Body of pancreas (tissue), 4 donors: Measurements from ENCODE around the gene EPHA10.

Source experiments
- POLR2A ChIP-seq, 3 donors: fragments of 450-650 bp; IDR thresholded peaks; one replicate each; pipeline ENCODE4 v1.6.1; 2016; ENCODE audit warnings: antibody characterized with exemption in 3 of 3, mild to moderate bottlenecking in 2 of 3
- TF ChIP-seq, protein P1 (sequence below), 7 experiments: fragments of 450-650 bp in 4 of 7; fragments of 200-600 bp in 3 of 7; sonication (generic) in 3 of 7; IDR thresholded peaks; one replicate each; pipeline ENCODE4 v1.5.1; 2016 to 2019; ENCODE audit warnings: antibody characterized with exemption in 7 of 7

GRCh38 chr1:37704966-37705365 is 60.0 kb downstream of the EPHA10 start:
- TF ChIP-seq, protein P1, sequence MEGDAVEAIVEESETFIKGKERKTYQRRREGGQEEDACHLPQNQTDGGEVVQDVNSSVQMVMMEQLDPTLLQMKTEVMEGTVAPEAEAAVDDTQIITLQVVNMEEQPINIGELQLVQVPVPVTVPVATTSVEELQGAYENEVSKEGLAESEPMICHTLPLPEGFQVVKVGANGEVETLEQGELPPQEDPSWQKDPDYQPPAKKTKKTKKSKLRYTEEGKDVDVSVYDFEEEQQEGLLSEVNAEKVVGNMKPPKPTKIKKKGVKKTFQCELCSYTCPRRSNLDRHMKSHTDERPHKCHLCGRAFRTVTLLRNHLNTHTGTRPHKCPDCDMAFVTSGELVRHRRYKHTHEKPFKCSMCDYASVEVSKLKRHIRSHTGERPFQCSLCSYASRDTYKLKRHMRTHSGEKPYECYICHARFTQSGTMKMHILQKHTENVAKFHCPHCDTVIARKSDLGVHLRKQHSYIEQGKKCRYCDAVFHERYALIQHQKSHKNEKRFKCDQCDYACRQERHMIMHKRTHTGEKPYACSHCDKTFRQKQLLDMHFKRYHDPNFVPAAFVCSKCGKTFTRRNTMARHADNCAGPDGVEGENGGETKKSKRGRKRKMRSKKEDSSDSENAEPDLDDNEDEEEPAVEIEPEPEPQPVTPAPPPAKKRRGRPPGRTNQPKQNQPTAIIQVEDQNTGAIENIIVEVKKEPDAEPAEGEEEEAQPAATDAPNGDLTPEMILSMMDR (IDR thresholded peaks at IDR 0.05): no peak
- no peak for TF ChIP-seq POLR2A (IDR thresholded peaks at IDR 0.05)
